Cardiac muscle cell (in vitro differentiated cells and primary cell): Measurements from ENCODE around the gene DGKD. TPM values are rescaled to one million over a fixed set of nuclear protein-coding genes. Genes with fewer than 3 reads are reported as not detected.

Experiments
- DNase-seq, 2 donors: peaks; one replicate each; pipeline versions ENCODE4 v3.0.0 to v3.0.0-alpha.2; 2010 to 2017; ENCODE audit warnings: low read depth in 1 of 2, low spot score in 1 of 2
- H3K27ac ChIP-seq: fragments of 200-600 bp; sonication (generic); 2 replicates; pipeline ENCODE4 v1.5.1; 2016
- H3K27me3 ChIP-seq: fragments of 200-600 bp; sonication (generic); 2 replicates; pipeline ENCODE4 v1.6.0; 2016; ENCODE audit warnings: control low read depth
- H3K36me3 ChIP-seq: fragments of 200-600 bp; sonication (generic); 2 replicates; pipeline ENCODE4 v1.5.1; 2016; ENCODE audit warnings: control low read depth
- H3K4me1 ChIP-seq: fragments of 200-600 bp; sonication (generic); 2 replicates; pipeline ENCODE4 v1.8.1; 2017; ENCODE audit warnings: low read depth, mild to moderate bottlenecking, mixed run types
- H3K4me3 ChIP-seq: fragments of 200-600 bp; sonication (generic); 2 replicates; pipeline ENCODE4 v1.5.1; 2016; ENCODE audit warnings: mild to moderate bottlenecking
- H3K9me3 ChIP-seq: fragments of 200-600 bp; sonication (generic); 2 replicates; pipeline ENCODE4 v1.5.1; 2017; ENCODE audit warnings: low read depth, mild to moderate bottlenecking, control low read depth
- polyA plus RNA-seq: library from polyadenylated mRNA; unstranded; fragments of >200 nt; fragmentation: Nextera tagmentation; extraction: Ambion mirVana; gene quantifications from 2 replicates; pipeline ENCODE4 v1.2.1, GENCODE V29; 2016
- total RNA-seq: library from RNA; depleted of rRNA; stranded (reverse); fragments of >200 nt; gene quantifications from 2 replicates; pipeline ENCODE4 v1.2.3, GENCODE V29; 2016
- TF ChIP-seq, protein P1 (sequence below): IDR thresholded peaks from 2 replicates; pipeline ENCODE4 v1.5.1; 2012; ENCODE audit warnings: low read depth, mild to moderate bottlenecking, low read length

Gene DGKD
- total and polyA plus RNA-seq, 2 experiments from 2014 or later = 21.0 to 40.0 TPM

DNA sequence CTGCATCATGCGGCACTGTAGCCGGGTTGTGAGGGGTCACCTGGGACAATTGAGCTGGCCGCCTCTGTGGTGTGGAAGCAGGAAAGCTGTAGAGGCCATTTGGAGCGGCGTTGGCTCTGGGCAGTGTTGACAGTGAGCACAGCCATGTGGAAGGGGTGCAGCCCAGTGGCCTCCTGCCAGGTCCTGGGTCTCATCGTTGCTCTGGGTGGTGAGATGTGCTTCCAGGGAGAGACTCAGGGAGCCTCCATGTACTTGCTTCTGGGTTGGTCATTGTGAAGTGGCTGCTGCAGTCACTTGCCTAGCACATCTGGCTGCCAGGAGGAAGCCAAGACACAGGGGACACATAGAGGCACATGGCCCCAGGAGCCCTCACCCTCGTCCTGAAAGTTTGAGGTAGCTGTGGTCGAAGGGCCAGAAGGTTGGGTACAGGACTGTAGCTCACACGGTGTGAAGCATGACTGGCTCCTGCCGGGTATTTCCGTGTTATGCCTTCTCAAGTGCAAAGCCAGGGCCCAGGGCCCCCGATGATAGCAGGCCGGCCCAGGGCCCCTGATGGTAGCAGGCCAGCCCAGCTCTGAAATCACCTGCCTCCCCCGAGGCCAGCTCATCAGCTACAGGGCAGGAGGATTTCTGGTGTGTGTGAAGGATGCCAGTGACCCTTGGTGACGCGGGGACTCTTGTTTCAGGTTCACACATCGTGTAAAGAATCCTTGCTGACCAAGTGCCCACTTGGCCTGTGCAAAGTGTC is 82.6 kb downstream of the DGKD start:
- Histone ChIP-seq H3K36me3 (no peaks in the 10 kb centered on the region), H3K4me3 (no peak overlapping the region), H3K4me1 (no peaks in the 10 kb centered on the region), H3K9me3 (no peaks in the 10 kb centered on the region), H3K27ac (no peak overlapping the region), H3K27me3 (no peaks in the 10 kb centered on the region)
- no peak for DNase-seq
- TF ChIP-seq, protein P1, sequence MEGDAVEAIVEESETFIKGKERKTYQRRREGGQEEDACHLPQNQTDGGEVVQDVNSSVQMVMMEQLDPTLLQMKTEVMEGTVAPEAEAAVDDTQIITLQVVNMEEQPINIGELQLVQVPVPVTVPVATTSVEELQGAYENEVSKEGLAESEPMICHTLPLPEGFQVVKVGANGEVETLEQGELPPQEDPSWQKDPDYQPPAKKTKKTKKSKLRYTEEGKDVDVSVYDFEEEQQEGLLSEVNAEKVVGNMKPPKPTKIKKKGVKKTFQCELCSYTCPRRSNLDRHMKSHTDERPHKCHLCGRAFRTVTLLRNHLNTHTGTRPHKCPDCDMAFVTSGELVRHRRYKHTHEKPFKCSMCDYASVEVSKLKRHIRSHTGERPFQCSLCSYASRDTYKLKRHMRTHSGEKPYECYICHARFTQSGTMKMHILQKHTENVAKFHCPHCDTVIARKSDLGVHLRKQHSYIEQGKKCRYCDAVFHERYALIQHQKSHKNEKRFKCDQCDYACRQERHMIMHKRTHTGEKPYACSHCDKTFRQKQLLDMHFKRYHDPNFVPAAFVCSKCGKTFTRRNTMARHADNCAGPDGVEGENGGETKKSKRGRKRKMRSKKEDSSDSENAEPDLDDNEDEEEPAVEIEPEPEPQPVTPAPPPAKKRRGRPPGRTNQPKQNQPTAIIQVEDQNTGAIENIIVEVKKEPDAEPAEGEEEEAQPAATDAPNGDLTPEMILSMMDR = no peak

DNA sequence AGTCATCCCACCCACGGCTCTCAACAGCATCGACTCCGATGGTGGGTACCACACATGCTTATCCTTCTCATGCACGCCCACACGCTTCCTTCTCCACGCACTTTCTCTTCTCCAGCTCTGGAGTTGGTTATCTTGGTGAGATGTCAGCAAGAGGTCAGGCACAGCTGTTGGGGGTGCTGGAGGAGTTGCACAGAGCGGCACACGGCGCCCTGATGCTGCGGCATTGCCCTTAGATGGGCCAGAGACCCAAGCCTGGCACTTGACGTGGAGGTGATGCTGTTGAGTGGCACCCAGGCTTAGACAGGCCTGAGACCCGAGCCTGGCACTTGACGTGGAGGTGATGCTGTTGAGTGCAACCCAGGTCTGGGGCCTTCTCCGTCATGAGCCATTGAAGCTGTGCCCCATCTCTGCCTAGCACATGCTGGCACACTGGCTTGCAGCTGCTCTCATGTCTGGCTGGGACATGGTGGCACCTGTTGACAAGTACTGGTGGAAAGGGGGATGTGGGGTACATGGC is 83.2 kb downstream of the DGKD start:
- Histone ChIP-seq H3K4me1 (no peaks in the 10 kb centered on the region), H3K36me3 (peaks cover 2% of the 10 kb centered on the region), H3K4me3 (no peak overlapping the region), H3K9me3 (no peaks in the 10 kb centered on the region), H3K27me3 (no peaks in the 10 kb centered on the region), H3K27ac (no peak overlapping the region)
- TF ChIP-seq, protein P1 = no peak
- no peak for DNase-seq

DNA sequence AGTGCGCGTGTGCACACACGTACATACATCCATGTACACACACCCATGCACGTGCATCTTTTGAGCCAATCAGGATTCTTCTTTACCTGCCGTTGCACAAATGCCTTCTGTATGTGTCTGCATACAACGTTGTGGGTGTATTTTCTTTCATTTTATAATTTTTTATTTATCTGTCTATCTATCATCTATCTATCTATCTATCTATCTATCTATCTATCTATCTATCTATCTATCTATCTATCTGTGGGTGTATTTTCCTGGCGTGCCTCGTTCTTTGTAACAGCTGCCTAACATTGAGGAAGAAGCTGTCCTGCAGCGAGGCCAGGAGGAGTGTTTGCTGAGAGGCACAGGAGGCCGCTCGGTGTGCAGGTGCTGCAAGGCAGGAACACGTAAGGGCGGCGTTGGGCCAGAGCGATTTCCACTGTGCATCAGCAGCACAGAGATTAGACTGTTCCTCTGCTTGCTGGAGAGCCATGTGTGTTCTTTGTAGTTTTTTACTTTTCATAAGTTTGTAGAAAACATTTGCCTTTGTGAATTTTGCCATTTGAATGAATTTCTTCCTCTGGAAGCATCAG is 84.4 kb downstream of the DGKD start:
- Histone ChIP-seq H3K27me3 (no peaks in the 10 kb centered on the region), H3K27ac (no peak overlapping the region), H3K4me3 (no peak overlapping the region), H3K36me3 (peaks cover 3% of the 10 kb centered on the region), H3K4me1 (no peaks in the 10 kb centered on the region), H3K9me3 (no peaks in the 10 kb centered on the region)
- TF ChIP-seq, protein P1 = no peak
- DNase-seq = no peak

DNA sequence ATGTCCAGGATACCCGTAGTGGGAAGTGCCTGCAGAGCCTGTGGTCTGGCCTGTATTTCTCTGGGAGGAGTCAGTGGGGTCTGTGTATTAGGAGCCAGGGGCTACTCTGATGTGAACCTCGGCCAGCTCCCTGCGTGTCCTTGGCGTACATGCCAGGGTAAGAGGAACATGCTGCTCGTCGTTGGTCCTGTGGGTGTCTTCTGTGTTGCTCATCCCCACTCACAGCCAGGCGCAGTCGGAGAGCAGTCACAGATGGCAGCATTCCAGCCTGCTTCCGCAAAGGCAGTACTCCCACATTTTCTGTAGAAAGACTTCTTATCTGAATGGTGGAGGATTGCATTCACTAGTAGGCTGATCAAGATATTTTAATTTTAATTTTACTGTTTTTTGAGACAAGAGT is 84.9 kb downstream of the DGKD start:
- Histone ChIP-seq H3K27ac (no peak overlapping the region), H3K36me3 (peaks cover 3% of the 10 kb centered on the region), H3K9me3 (no peaks in the 10 kb centered on the region), H3K4me3 (no peak overlapping the region), H3K27me3 (no peaks in the 10 kb centered on the region), H3K4me1 (no peaks in the 10 kb centered on the region)
- peak in 1 of 2 donors; percentile 86 for DNase-seq
- TF ChIP-seq, protein P1 = no peak

DNA sequence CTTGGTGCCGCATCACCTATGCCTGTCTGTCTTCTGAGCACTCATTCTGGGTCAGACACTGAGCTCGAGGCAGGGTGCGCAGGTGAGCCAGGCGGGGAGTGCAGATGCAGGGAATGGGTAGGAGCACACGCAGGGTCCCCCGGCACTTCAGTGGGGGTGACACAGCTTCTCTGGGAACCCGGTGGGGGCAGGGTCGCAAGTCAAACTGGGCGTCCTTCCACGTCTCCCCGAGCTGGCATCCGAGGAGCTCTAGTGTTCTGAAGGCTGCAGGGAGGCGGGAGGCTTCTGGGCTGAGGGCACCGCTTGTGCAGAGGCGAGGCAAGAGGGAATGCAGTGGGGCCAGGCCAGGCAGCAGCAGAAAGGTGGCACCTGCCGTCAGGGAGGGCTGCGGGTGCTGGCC is 86.0 kb downstream of the DGKD start:
- TF ChIP-seq, protein P1 = no peak
- DNase-seq = no peak
- H3K9me3 ChIP-seq = no peaks in the 10 kb centered on the region
- no peak overlapping the region for H3K4me3 ChIP-seq
- H3K27me3 ChIP-seq = no peaks in the 10 kb centered on the region
- peaks cover 3% of the 10 kb centered on the region for H3K36me3 ChIP-seq
- no peak overlapping the region for H3K27ac ChIP-seq
- no peaks in the 10 kb centered on the region for H3K4me1 ChIP-seq
